Liver (tissue), 5 donors: ENCODE results near the gene TUFT1. TPM values are rescaled to one million over a fixed set of nuclear protein-coding genes. Genes with fewer than 3 reads are reported as not detected.

Source experiments
- polyA plus RNA-seq, 2 donors: library from polyadenylated mRNA; stranded (reverse) in 1 of 2; unstranded in 1 of 2; fragments of 200-250 nt in 1 of 2; fragments of >200 nt in 1 of 2; fragmentation: Nextera tagmentation in 1 of 2; extraction: Ambion mirVana in 1 of 2; gene quantifications; one replicate each; pipeline versions ENCODE4 v1.2.1 to v1.2.3, GENCODE V29; 2013 to 2015
- small RNA-seq: library from RNA; depleted of rRNA; stranded (forward); fragments of <200 nt; gene quantifications from one replicate; pipeline ENCODE3, GENCODE V24; 2014
- total RNA-seq, 2 donors: library from RNA; depleted of rRNA; stranded (reverse); fragments of >200 nt; gene quantifications; one replicate each; pipeline ENCODE4 v1.2.3, GENCODE V29; 2014
- donor health status: healthy.
- donor health status: healthy.
- donor health status: healthy.

Gene TUFT1
- total and polyA plus RNA-seq, 4 donors: 1.7 to 4.8 (median 3.0) TPM

Small RNA genes lying within 50 kb of the gene (small RNA-seq; reads per million reads assigned to genes)
- gene MIR554 (not detected), gene RF00405 (not detected), gene RNU6-1062P (not detected)

Other genes starting within 250 kb of the TUFT1 start
- gene PI4KB, start 212.9 kb upstream of the TUFT1 start, total RNA-seq: 10 to 100 TPM; 24.2 to 27.1 TPM
- gene PI4KB, start 212.9 kb upstream of the TUFT1 start, polyA plus RNA-seq: 10 to 100 TPM; 14.2 to 14.3 TPM
- 10 to 100 TPM; 15.6 to 17.5 TPM for gene RFX5, start 193.1 kb upstream of the TUFT1 start, total RNA-seq
- gene RFX5, start 193.1 kb upstream of the TUFT1 start, polyA plus RNA-seq: 1 to 10 TPM; 5.2 to 6.5 TPM
- gene SELENBP1, start 167.6 kb upstream of the TUFT1 start, total RNA-seq: 100 to 1,000 TPM; 152 to 387 TPM
- gene SELENBP1, start 167.6 kb upstream of the TUFT1 start, polyA plus RNA-seq: 100 to 1,000 TPM; 141 to 209 TPM
- gene PSMB4, start 140.7 kb upstream of the TUFT1 start, total RNA-seq: 100 to 1,000 TPM; 130 to 212 TPM
- 100 to 1,000 TPM; 191 to 228 TPM for gene PSMB4, start 140.7 kb upstream of the TUFT1 start, polyA plus RNA-seq
- gene POGZ, start 80.8 kb upstream of the TUFT1 start, total RNA-seq: 10 to 100 TPM; 26.8 to 30.1 TPM
- 1 to 10 TPM; 7.7 to 7.8 TPM for gene POGZ, start 80.8 kb upstream of the TUFT1 start, polyA plus RNA-seq
- 10 to 100 TPM; 16.9 to 48.9 TPM for gene CGN, start 28.9 kb upstream of the TUFT1 start, total RNA-seq
- gene CGN, start 28.9 kb upstream of the TUFT1 start, polyA plus RNA-seq: 10 to 100 TPM; 19.3 to 19.5 TPM
- gene SNX27, start 71.7 kb downstream of the TUFT1 start, total RNA-seq: 10 to 100 TPM; 11.7 to 19.7 TPM
- gene SNX27, start 71.7 kb downstream of the TUFT1 start, polyA plus RNA-seq: 1 to 10 TPM; 4.3 to 9.3 TPM
- under 1 TPM in 1 of 2 donors, not detected in 1; 0.28 TPM for gene CELF3, start 176.5 kb downstream of the TUFT1 start, total RNA-seq
- not detected for gene CELF3, start 176.5 kb downstream of the TUFT1 start, polyA plus RNA-seq
- gene RIIAD1, start 181.2 kb downstream of the TUFT1 start, total RNA-seq: not detected
- gene RIIAD1, start 181.2 kb downstream of the TUFT1 start, polyA plus RNA-seq: not detected
- 10 to 100 TPM; 22.5 to 34.6 TPM for gene MRPL9, start 223.2 kb downstream of the TUFT1 start, total RNA-seq
- 10 to 100 TPM; 28.6 to 43.5 TPM for gene MRPL9, start 223.2 kb downstream of the TUFT1 start, polyA plus RNA-seq